OCI-LY3 (cell line): Measurements from ENCODE around the gene MRPL38.

Source experiments
- EZH2phosphoT487 ChIP-seq: fragments of 200-600 bp; shearing (Covaris generic); IDR thresholded peaks from 2 replicates; pipeline ENCODE4 v1.6.1; 2018; ENCODE audit warnings: antibody characterized with exemption, mixed run types, low read depth
- TF ChIP-seq, protein P1 (sequence below): fragments of 200-600, 300-600 bp; sonication (generic); IDR thresholded peaks from 2 replicates; pipeline ENCODE4 v1.5.1; 2014; ENCODE audit warnings: antibody characterized with exemption, low read length, low read depth

DNA sequence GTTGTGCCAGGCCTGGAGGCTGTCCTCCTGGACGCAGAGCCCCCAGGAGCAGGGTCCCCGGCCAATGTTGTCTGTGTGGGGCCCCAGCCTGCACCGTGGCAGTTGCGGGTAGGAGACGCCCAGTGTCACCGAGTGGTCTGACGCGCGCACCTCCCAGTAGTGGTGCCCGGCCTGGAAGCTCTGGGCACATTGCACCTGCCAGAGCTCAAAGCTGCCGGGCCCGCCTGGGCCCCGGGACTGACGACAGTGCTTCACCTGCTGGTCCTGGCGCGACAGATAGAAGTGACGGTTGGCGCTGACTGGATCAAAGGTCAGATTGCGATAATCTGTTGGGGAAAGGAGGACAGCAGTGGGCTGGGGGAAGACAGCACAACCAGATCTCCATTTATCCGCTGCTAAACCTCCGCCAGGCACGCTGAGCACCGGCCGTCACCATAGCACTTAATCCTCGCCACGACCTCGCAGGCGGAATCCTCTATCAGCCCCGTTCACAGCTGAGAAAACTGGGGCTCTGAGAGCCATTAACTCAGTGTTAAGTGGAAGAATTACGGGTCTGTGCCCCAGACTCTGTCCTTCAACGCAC lies 13.6 kb downstream of the MRPL38 start:
- TF ChIP-seq, protein P1, sequence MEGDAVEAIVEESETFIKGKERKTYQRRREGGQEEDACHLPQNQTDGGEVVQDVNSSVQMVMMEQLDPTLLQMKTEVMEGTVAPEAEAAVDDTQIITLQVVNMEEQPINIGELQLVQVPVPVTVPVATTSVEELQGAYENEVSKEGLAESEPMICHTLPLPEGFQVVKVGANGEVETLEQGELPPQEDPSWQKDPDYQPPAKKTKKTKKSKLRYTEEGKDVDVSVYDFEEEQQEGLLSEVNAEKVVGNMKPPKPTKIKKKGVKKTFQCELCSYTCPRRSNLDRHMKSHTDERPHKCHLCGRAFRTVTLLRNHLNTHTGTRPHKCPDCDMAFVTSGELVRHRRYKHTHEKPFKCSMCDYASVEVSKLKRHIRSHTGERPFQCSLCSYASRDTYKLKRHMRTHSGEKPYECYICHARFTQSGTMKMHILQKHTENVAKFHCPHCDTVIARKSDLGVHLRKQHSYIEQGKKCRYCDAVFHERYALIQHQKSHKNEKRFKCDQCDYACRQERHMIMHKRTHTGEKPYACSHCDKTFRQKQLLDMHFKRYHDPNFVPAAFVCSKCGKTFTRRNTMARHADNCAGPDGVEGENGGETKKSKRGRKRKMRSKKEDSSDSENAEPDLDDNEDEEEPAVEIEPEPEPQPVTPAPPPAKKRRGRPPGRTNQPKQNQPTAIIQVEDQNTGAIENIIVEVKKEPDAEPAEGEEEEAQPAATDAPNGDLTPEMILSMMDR = no peak
- TF ChIP-seq EZH2phosphoT487 = no peak
